ENCODE results near the gene GMPR.

GRCh38 chr6:16318953-16319720 is 80.8 kb downstream of the GMPR start:
- TF ChIP-seq CTCF (IDR thresholded peaks at IDR 0.05) = no peak
- TF ChIP-seq POLR2A (IDR thresholded peaks at IDR 0.05) = no peak

Measured in Peyer's patch (tissue), 4 donors.